Cortex of kidney (tissue), 1 donor: ENCODE data around the gene COPG1.

Source experiments
- DNase-seq: peaks from one replicate; lab custom pipeline; 2025; lab: John Stamatoyannopoulos, UW

COPG1 gene

DNA sequence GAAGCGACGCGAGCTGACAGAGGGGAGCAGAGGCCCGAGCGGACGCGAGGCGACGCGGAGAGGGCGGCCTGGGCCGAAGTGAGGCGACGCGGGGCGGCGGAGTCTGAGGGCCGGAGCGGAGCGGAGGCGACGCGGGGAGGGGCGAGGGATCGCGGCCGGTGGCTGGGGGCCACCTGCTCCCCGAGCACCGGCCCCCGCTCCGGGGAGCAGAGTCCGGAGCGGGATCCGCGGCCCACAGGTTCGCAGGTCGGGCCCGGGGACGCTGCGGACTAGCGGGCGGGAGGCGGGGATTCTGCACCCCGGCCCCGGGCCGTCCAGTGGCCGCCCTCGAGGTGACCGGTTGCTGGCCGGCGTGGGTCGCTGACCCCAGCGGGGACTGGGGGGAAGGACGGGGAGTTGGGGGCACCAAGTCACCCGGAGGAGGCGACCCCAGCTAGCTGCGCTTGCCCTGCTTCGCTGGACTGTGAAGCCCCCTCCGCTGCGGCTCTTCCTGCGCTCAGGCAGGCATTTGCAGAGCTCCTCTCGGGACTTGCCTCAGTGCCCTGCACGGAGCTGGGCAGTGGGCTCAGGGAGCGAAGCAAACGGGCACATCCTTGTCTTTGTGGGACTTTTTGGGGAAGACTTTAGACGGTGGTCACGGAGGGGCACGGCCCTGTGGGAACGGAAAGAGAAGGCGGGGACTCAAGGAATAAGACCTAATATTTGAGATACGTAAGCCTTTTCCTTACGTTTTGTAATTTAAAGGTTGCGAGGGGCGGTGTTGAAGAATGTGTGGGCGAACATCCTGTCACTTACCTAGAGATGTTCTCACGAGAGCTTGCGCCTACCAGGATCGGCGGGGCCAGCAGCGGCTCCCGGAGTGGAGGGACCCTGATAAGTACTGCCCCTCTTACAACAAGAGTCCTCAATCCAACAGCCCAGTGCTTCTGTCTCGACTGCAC lies 29.8 kb downstream of the COPG1 start:
- no peak for DNase-seq

DNA sequence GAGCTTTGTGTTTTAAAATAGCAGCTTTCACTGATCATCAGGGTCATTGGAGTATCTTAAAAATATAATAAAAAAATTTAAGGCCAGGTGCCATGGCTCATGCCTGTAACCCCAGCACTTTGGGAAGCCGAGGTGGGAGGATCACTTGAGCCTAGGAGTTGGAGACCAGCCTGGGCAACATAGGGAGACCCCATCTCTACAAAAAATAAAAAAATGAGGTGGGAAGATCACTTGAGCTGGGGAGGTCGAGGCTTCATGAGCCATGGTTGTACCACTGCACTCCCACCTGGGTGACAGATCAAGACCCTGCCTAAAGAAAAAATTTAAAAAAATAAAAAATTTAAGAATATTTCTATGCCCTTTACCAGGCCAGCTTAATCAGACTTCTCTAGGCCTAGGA lies 30.8 kb downstream of the COPG1 start:
- no peak for DNase-seq

DNA sequence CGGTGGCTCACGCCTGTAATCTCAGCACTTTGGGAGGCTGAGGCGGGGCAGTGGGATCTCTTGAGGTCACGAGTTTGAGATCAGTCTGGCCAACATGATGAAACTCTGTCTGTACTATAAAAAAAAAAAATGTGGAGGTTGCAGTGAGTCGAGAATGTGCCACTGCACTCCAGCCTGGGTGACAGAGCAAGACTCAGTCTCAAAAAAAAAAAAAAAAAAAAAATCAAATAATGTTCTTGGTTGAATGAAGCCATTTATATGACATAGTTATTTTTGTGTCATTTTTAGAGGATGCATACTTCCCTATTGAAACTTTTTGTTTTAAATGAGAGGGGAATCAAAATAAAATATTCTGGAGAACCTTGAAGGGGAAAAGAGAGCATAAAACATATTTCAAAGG lies 32.3 kb downstream of the COPG1 start:
- no peak for DNase-seq

- DNase-seq = no peak
These were observed 33.4 kb downstream of the COPG1 start for GRCh38 chr3:129282727-129283327.

DNA sequence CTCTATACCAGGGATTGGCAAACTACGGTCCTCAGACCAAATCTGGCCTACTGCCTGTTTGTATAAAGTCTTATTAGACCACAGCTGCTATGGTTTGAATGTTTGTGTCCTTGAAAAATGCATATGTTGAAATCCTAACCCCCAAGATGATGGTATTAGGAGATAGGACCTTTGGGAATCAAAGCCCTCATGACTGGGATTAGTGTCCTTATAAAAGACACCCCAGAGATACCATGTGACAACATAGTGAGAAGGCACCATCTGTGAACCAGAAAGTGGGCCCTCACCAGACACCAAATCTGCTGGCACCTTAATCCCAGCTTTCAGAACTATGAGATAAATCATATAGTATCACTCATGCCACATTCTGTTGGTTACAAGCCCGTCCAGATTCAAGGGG lies 36.7 kb downstream of the COPG1 start:
- no peak for DNase-seq

- no peak for DNase-seq
These were observed 39.0 kb downstream of the COPG1 start for GRCh38 chr3:129288446-129288845.

DNA sequence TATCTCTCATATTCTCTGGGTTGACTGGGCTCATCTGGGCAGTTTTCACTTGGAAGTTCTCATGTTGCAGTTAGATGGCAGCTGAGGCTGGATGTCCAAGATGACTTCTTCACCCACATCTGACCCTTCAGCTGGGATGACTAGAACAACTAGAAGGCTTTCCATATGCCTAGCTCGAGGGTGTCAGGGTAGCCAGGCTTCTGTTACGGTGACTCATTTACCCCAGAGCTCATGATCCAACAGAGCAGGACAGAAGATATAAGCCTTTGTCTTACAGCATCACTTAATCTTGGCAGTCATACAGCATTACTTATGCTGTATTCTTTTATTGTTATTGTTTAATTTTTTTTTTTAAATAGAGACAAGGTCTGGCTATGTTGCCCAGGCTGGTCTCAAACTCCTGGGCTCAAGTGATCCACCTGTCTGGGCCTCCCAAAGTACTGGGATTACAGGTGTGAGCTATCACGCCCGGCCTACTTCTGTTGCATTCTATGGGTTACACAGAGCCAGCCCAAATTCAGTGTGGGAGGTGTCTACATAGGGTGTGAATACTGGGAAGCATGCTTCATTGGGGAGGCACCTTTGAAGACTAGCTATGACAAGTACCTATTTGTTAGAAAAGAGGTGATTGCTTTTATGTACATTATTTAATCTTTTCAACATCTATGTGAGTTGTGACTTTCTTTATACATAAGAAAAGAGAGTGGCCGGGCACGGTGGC lies 40.0 kb downstream of the COPG1 start:
- DNase-seq = no peak

DNA sequence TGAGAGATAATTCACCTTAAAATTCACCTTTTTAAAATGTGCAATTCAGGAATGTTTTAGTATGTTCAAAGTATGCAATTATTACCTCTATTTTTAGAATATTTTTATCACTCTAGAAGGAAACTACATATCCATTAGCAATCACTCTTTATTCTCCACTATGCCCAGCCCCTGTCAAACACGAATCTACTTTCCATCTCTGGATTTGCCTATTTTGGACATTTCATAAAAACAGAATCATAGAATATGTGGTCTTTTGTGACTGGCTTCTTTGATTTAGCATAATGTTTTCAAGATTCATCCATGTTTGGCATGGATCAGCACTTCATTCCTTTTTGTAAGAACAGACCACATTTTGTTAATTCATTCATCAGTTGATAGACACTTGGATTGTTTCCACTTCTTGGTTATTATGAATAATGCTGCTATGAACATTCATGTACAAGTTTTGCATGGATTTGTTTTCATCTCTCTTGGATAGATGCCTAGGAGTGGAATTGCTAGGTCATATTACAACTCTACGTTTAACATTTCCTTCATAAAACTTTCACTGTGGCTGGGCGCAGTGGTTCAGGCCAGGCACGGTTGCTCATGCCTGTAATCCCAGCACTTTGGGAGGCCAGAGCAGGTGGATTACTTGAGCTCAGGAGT lies 42.0 kb downstream of the COPG1 start:
- no peak for DNase-seq

GRCh38 chr3:129295286-129295685 lies 45.9 kb downstream of the COPG1 start:
- no peak for DNase-seq

DNA sequence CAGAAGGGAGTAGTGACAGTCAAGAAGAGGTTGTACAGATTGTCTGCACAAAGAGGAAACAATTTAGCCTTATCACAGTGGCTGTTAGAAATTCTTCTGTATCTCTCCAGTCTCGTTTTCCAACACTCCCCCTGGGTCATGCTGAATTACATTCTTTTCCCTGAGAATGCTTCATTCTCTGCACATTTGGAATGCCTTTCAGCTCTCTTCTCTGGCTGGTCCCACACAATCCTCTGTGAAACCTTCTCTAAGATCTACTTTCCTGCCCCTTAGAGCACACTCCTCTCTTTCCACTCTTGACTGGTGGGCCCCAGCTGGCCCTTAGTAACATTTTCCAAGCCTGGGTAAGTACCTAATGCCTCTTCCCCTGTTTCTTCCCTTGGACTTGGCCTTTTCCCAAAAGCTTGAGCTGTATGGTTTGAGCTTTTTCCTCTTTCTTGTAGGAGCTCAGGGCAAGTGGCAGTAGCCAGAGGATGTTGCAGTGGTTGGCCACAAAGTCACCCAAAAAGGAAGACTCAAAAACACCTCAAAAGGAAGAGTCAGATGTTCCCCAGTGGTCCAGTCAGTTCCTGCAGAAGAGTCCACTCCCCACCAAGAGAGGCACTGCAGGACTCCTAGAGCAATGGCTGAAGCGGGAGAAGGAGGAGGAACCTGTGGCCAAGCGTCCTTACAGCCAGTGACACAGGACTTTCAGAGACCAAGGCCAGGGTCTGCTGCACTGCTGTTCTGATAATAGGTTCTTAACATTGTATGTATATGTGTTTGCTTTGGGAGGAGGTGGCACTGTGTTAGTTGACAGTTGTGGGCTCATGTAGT lies 54.9 kb downstream of the COPG1 start:
- no peak for DNase-seq

GRCh38 chr3:129304962-129305222 lies 55.5 kb downstream of the COPG1 start:
- DNase-seq = no peak

- no peak for DNase-seq
These were observed 56.2 kb downstream of the COPG1 start for GRCh38 chr3:129305592-129306091.

GRCh38 chr3:129308636-129309035 lies 59.2 kb downstream of the COPG1 start:
- no peak for DNase-seq

GRCh38 chr3:129310111-129311011 lies 61.0 kb downstream of the COPG1 start:
- no peak for DNase-seq

- no peak for DNase-seq
These were observed 61.9 kb downstream of the COPG1 start for GRCh38 chr3:129311054-129311902.

DNA sequence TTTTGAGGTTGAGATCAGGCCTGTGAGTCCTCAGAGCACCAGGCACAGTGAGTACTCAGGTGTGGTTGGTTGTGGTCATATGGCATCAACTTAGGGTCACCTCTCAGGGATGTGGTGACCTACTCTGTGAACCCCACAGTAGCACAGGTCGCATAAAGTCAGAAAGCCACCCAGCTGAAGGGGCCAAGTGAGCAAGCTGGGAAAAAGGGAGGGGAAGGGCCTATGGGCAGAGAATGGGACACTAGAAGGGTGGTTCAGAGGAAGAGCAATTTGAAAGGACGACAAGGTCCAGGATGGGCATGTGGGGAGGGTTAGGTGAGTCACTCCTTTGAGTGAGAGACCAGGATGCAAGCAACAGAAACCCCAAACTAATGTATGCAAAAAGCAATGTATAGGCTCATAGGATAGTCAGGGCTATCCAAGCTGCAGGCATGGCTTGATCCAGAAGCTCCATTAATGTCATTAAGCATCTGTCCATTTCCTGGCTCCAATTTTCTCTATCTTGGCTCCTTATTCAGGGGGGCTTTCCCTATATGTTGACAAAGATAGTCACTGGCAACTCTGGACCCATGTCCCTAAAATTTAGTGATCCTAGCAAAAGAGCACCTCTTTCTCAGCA lies 62.7 kb downstream of the COPG1 start:
- no peak for DNase-seq

GRCh38 chr3:129312671-129313414 lies 63.4 kb downstream of the COPG1 start:
- DNase-seq = no peak

DNA sequence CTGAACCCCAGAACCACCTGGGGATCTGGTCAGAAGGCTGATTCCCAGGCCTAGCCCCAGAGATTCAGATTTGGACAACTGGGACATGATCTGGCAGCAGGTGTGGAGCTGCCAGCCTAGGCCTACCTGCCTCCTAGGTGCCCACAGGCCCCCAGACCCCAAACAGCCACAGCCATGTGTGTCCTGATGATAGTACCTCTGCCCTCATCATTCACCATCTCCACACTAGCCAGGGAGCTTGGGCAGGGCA lies 63.9 kb downstream of the COPG1 start:
- DNase-seq = no peak
